Neural cell (in vitro differentiated cells): ENCODE data around the gene ANKRD45.
"Not testable (repeated sequence)": the region's sequence is repeated elsewhere in the genome, so short reads cannot be mapped to it uniquely, and the experiment has no call there.

Source experiments
- EZH2 ChIP-seq: fragments of 200-600, 300-800 bp; shearing (Covaris generic), sonication (generic); IDR thresholded peaks from 2 replicates; pipeline ENCODE4 v1.6.1; 2014; ENCODE audit warnings: antibody characterized with exemption, low read length, borderline replicate concordance, mild to moderate bottlenecking; ENCODE audit not compliant: insufficient read depth, poor library complexity, severe bottlenecking
- POLR2AphosphoS5 ChIP-seq: IDR thresholded peaks from 2 replicates; pipeline ENCODE4 v1.6.1; 2012
- TF ChIP-seq, protein P1 (sequence below): fragments of 450-650 bp; IDR thresholded peaks from 2 replicates; pipeline ENCODE4 v1.5.1; 2014; ENCODE audit warnings: antibody characterized with exemption, mild to moderate bottlenecking, moderate library complexity; ENCODE audit not compliant: poor library complexity, severe bottlenecking

- TF ChIP-seq, protein P1, sequence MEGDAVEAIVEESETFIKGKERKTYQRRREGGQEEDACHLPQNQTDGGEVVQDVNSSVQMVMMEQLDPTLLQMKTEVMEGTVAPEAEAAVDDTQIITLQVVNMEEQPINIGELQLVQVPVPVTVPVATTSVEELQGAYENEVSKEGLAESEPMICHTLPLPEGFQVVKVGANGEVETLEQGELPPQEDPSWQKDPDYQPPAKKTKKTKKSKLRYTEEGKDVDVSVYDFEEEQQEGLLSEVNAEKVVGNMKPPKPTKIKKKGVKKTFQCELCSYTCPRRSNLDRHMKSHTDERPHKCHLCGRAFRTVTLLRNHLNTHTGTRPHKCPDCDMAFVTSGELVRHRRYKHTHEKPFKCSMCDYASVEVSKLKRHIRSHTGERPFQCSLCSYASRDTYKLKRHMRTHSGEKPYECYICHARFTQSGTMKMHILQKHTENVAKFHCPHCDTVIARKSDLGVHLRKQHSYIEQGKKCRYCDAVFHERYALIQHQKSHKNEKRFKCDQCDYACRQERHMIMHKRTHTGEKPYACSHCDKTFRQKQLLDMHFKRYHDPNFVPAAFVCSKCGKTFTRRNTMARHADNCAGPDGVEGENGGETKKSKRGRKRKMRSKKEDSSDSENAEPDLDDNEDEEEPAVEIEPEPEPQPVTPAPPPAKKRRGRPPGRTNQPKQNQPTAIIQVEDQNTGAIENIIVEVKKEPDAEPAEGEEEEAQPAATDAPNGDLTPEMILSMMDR: not testable (repeated sequence)
- not testable (repeated sequence) for TF ChIP-seq EZH2, POLR2AphosphoS5
Measured at GRCh38 chr1:173563846-173564245, 105.8 kb downstream of the ANKRD45 start.
